Upper lobe of left lung (tissue), 4 donors: ENCODE measurements around the gene USP48.

Source experiments
- POLR2A ChIP-seq, 4 donors: fragments of 450-650 bp; IDR thresholded peaks; one replicate each; pipeline ENCODE4 v1.5.1; 2016 to 2017; ENCODE audit warnings: antibody characterized with exemption in 4 of 4, mild to moderate bottlenecking in 2 of 4
- POLR2AphosphoS5 ChIP-seq, 2 donors: sonication (generic); formaldehyde crosslinking; IDR thresholded peaks; one replicate each; pipeline ENCODE4 v1.5.1; 2017; ENCODE audit warnings: antibody characterized with exemption in 2 of 2
- TF ChIP-seq, protein P1 (sequence below), 6 experiments: fragments of 450-650 bp in 4 of 6; fragments of 200-600 bp in 2 of 6; sonication (generic) in 2 of 6; IDR thresholded peaks; one replicate each; pipeline ENCODE4 v1.5.1; 2016 to 2019; ENCODE audit warnings: antibody characterized with exemption in 6 of 6

GRCh38 chr1:21814241-21814918 is 31.4 kb upstream of the USP48 start:
- TF ChIP-seq POLR2AphosphoS5 (IDR thresholded peaks at IDR 0.05), result no peak
- TF ChIP-seq, protein P1, sequence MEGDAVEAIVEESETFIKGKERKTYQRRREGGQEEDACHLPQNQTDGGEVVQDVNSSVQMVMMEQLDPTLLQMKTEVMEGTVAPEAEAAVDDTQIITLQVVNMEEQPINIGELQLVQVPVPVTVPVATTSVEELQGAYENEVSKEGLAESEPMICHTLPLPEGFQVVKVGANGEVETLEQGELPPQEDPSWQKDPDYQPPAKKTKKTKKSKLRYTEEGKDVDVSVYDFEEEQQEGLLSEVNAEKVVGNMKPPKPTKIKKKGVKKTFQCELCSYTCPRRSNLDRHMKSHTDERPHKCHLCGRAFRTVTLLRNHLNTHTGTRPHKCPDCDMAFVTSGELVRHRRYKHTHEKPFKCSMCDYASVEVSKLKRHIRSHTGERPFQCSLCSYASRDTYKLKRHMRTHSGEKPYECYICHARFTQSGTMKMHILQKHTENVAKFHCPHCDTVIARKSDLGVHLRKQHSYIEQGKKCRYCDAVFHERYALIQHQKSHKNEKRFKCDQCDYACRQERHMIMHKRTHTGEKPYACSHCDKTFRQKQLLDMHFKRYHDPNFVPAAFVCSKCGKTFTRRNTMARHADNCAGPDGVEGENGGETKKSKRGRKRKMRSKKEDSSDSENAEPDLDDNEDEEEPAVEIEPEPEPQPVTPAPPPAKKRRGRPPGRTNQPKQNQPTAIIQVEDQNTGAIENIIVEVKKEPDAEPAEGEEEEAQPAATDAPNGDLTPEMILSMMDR (IDR thresholded peaks at IDR 0.05), result peak; percentile 36 to 68 (median 51)
- TF ChIP-seq POLR2A (IDR thresholded peaks at IDR 0.05), result no peak
